NCI-H526 (cell line): ENCODE measurements around the gene TDRD3.
A peak's percentile ranks its signal among the peaks of the same experiment; 100 is the strongest.

ENCODE experiments used
- DNase-seq, 2 experiments: peaks; one replicate each; lab custom pipeline; 2025; lab: John Stamatoyannopoulos, UW

Gene TDRD3

GRCh38 chr13:60454425-60454824 is 57.4 kb downstream of the TDRD3 start:
- DNase-seq = no peak

GRCh38 chr13:60463787-60464186 is 66.8 kb downstream of the TDRD3 start:
- no peak for DNase-seq

GRCh38 chr13:60467098-60467497 is 70.1 kb downstream of the TDRD3 start:
- DNase-seq = no peak

GRCh38 chr13:60479273-60479672 is 82.3 kb downstream of the TDRD3 start:
- DNase-seq = no peak

- DNase-seq = no peak
These were observed 85.0 kb downstream of the TDRD3 start for GRCh38 chr13:60482012-60482411.

- no peak for DNase-seq
These were observed 87.8 kb downstream of the TDRD3 start for GRCh38 chr13:60484865-60485264.

GRCh38 chr13:60491531-60491930 is 94.5 kb downstream of the TDRD3 start:
- no peak for DNase-seq

- no peak for DNase-seq
These were observed 95.2 kb downstream of the TDRD3 start for GRCh38 chr13:60492187-60492586.

- no peak for DNase-seq
These were observed 97.3 kb downstream of the TDRD3 start for GRCh38 chr13:60494296-60494695.

GRCh38 chr13:60501236-60501635 is 104.2 kb downstream of the TDRD3 start:
- no peak for DNase-seq

- DNase-seq = no peak
These were observed 112.8 kb downstream of the TDRD3 start for GRCh38 chr13:60509601-60510386.

- DNase-seq = peak; percentile 20 to 50
These were observed 114.6 kb downstream of the TDRD3 start for GRCh38 chr13:60511637-60512036.

- DNase-seq = no peak
These were observed 117.9 kb downstream of the TDRD3 start for GRCh38 chr13:60514891-60515290.

GRCh38 chr13:60519496-60519895 is 122.5 kb downstream of the TDRD3 start:
- DNase-seq = no peak

- DNase-seq = no peak
These were observed 124.0 kb downstream of the TDRD3 start for GRCh38 chr13:60520902-60521569.

- no peak for DNase-seq
These were observed 141.5 kb downstream of the TDRD3 start for GRCh38 chr13:60538566-60538965.

GRCh38 chr13:60540276-60540675 is 143.3 kb downstream of the TDRD3 start:
- no peak for DNase-seq

- no peak for DNase-seq
These were observed 165.2 kb downstream of the TDRD3 start for GRCh38 chr13:60562096-60562780.

- DNase-seq = no peak
These were observed 174.6 kb downstream of the TDRD3 start for GRCh38 chr13:60571571-60571970.

GRCh38 chr13:60572003-60572798 is 175.2 kb downstream of the TDRD3 start:
- no peak for DNase-seq

GRCh38 chr13:60572855-60573254 is 175.8 kb downstream of the TDRD3 start:
- no peak for DNase-seq

- DNase-seq = no peak
These were observed 177.7 kb downstream of the TDRD3 start for GRCh38 chr13:60574735-60575134.
